HG03342 (cell line): ENCODE results near the gene KCNJ6.
"Not testable (repeated sequence)": the region's sequence is repeated elsewhere in the genome, so short reads cannot be mapped to it uniquely, and the experiment has no call there.

Experiments used
- ATAC-seq: cut with Tn5 transposase; IDR thresholded peaks from one replicate; pipeline ENCODE4 v1.9.1; 2021; ENCODE audit warnings: mild to moderate bottlenecking, moderate library complexity; ENCODE audit not compliant: unreplicated experiment

KCNJ6 gene, protein sequence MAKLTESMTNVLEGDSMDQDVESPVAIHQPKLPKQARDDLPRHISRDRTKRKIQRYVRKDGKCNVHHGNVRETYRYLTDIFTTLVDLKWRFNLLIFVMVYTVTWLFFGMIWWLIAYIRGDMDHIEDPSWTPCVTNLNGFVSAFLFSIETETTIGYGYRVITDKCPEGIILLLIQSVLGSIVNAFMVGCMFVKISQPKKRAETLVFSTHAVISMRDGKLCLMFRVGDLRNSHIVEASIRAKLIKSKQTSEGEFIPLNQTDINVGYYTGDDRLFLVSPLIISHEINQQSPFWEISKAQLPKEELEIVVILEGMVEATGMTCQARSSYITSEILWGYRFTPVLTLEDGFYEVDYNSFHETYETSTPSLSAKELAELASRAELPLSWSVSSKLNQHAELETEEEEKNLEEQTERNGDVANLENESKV

DNA sequence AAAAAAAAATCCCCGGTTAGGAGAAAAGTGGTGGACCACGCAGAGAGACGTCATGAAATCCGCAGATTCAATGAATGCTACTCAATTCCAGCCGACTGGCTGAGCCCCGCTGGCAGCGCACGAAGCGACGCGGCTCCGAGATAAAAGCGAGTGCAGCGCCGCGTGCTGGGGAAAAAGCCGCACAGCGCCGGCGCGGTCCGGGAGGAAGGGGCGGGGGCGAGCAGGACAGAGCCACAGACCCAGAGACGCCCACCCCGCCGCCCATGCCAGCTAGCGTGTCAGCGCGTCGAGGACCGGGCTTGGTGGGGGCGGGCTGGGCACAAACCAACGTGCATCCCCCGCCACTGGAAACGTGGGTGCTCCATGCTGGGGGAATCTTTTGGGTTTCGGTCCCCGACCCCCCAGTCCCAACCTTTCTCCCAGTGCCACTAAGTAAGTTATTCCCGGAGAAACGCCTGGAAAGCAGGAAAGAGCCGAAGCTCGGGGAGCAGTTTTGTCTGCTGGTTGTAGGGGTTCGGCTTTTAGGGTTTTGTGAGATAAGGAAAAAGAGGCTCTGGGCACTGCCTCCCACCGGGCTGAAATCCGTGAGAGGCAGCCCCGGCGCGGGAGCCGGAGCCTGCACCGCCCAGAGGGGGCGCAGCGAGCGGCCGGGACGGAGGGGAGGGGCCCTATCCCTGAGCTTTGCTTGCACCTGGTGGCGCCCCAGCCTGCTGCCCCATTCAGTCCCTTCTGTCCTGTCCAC is at the start of gene KCNJ6:
Gene KCNJ6, minus strand, starts transcription at position 148 of the 742 bp plus-strand sequence. CDS start 75,775 bp downstream, outside the sequence.
- no peak for ATAC-seq

DNA sequence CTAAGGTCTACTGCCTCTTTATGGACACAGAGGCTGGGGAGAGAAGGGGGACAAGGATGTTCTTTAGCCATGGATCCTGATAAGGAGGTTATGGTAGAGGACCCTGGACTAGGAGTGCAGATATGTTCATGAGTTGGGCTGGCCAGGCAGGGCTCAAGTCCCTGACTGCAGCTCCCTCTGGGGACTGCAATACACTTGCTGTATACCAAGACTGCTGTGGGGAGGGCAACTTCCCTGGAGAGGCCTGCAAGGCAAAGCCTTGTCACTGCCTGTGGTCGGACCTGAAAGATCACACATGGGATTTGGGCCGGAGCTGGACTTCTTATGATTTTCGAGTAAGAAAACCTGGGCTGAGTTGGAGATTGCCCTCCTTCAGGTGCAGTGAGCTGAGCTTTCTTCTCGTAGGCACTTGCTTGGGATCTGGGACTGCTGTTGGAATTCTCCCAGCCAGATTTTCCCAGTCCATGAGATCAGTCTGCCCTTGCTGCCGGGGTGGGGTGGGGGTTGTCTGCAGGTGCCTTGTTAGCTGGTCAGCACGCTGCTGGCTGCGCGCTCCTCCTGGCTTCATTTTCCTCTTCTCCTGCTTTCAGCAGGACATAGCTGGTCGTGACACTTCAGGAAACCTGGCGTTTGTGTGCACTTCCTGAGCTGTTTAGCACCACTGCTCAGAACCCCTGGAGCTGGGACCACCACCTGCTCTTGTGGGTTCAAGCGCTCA is 49.0 kb upstream of the KCNJ6 start:
- ATAC-seq: no peak

DNA sequence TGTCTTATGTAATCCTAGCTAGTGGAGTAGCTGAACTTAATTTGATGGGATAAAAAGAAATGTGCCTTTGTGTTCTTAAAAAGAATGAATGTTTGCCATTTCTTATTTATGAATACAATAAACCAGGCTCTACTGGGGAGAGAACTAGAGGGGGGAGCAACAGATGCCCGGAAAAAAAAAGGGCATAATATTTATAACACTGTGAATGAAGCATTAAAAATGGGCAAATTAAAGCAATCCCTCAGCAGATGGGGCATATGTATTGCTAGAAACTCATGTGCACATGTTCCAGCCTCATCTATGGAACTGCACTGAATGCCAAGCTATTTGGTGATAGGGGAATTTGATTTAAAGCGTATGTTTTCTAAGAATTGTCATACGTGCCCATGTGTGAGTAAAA is 42.3 kb upstream of the KCNJ6 start:
- ATAC-seq: no peak

DNA sequence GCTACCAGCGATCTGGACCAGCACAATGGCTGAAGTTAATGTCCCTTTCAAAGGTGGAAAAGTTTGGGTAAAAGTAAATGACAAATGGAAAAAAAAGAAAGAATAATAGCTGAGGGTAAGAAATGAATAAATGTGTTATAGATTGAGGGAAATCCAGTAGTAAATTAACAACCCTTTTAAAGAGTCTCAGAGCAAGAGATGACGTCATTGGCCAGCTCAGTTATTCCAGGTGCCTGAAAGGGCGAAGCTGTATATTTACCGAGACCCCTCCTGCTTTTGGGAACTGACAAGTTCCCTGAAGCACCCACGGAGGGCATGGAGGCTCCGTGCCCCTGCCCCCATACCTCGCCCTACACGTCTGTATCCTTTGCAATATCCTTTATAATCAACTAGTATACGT is 40.5 kb upstream of the KCNJ6 start:
- ATAC-seq: no peak

DNA sequence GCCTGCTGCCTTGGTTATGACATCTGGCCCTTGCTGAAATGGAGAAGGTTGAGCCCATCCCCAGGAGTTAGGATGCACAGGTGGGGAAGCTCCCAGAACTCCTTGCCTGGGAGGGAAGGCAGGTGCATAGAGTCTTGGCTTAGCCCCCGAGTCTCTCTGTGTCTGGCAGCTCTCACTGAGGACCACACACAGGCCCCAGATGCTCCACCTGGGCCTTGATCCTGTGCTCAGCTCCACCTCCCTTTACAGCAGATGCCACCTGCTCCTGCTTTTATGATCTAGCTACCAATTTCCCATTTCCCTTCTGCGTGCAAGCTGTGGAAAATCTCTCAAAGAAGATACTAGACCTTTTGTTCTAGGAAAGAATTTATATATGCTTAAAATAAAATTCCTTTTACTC is 28.8 kb upstream of the KCNJ6 start:
- ATAC-seq: no peak

DNA sequence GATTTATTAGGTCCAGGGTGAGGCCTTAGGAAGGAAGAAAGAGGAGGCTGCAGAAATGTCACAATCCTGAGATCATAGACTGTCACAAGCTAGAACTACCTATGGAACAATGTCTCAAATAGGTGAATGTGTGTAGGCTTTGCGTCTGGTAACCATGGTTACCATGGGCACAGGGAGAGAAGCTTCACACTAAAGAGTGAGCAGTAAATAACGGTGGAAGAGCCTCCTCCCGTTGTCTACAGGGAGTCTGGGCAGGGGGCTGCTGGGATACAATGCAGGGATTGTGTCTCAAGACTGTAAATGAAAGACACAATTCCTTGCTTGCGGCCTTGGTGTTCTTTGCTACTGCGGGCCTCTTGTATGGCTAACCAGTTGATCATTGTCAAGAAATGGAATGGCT is 28.2 kb upstream of the KCNJ6 start:
- ATAC-seq: no peak

DNA sequence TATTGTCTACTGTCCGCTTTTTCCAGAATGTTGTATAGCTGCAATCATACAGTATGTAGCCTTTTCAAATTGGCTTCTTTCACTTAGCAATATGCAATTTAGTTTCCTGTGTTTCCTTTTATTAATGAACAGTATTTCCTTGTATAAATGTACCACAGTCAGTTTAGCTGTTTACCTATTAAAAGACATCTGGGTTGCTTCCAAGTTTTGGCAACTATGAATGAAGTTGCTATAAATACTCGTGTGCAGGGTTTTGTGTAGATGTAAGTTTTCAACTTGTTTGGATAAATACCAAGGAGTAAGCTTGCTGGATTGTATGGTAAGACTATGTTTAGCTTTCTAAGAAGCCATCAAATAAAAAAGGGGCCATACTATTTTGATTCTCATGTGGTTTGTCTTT is 24.4 kb upstream of the KCNJ6 start:
- no peak for ATAC-seq

DNA sequence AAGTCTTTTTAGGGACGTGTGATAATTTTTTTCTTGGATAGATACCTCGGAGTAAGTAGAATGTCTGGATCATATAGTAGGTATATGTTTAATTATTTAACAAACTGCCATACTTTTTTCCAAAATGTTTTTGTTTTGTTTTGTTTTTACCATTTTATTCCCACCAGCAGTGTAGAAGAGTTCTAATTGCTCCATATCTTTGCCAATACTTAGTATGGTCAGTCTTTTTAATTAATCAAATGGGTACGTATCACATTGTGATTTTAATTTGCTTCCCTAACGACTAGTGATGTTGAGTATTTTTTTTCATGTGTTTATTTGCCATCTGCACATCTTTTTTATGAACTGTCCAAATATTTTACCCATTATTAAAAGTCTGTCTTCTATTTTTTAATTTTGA is 23.6 kb upstream of the KCNJ6 start:
- ATAC-seq: no peak

DNA sequence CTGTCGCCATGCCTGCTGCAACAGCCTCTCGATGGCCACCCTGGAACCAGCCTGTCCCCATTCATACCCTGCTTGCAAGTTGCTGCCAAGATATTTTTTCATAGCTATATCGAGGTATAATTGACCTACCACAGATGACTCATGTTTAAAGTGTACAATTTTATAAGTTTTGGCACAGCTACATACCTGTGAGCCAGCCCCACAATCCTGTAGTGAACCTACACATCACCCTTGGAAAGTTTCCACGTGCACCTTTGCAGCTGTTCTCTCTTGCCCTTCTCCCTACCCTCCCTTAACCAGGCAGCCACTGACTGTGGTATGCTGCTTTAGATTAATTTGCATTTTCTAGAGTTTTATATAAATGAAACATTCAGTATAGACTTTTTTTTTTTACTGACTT is 23.0 kb upstream of the KCNJ6 start:
- no peak for ATAC-seq

DNA sequence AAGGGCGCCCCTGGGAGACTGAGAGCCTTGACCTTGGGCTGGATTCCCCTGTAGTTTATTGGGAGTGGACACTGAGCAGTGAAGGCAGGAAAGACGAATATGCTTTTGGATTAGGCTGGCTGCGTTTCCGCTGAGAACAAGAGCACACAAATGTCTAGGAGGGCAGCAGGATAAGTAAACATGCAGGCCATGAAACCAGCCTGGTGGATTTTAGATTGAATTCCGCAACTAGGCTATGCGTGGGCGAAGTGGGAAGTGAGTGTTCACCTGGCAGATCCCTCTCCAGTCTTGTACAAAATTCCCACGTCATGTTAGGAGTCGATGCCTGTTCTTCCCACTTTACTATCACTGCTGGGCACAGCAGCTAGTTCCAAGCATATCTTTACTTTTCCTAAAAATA is 21.4 kb upstream of the KCNJ6 start:
- no peak for ATAC-seq

DNA sequence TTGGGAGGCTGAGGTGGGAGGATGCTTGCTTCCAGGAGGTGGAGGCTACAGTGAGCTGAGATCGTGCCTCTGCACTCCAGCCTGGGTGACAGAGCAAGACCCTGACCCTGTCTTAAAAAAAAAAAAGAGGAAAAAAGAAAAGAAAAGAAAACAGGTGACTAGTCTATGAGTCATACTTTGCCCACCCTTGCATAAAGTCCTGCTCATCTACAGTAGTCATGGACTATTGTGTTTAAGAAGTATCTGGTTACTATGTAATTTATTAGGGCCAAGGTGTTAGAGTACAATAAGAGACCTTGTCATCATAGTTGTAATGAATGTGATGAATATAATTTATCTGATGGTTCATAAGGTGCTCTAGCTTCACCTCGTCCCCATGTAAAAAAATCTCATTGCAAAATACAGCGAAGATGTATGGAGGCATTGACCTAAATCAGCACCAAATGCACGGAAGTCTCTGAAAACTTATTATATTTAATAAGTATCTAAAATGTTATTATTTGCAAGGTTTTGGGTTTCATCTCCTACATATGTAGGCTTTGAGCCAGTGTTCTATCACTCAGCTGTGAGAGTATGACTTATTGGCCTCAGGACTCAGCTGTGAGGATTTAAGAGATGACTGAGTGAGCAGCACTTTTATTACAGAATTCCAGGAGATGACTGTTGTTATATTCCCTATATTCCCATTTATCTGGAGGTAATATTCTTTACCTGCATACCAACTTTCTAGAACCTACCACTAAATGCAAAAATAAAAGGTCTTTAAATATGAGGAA is 19.9 kb upstream of the KCNJ6 start:
- no peak for ATAC-seq

DNA sequence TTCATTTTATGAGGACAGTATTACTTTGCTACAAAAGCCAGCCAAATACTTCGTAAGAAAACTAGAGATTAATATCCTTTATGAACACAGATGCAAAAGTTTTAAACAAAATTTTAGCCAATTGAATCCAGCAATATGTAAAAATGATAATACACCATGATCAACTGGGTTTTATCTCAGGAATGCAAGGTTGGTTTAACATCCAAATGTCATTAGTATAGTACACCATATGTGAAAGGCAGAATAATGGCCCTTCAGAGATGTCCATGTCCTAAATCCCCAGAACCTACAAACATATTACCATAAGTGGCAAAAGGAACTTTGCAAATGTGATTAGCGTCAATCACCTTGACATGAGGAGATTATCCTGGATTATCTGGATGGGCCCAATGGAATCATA is 16.7 kb upstream of the KCNJ6 start:
- ATAC-seq: no peak

DNA sequence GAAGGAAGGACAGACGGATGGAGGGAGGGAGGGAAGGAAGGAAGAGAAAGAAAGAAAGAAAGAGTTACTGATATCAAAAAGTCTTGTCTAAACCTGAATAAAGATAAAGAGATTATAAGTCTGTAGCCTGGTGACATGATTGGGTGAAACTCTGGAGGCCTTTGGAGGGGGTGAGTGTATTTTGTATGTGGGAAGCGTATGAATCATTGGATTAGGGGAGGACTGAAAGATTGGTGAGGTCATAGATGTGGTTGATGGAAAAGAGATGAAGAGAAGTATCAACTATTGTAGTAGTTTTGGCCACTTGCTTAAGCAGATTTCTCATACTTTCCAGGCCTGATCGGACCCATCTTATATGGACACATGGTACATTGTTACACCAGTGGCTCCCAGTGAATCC is 11.5 kb upstream of the KCNJ6 start:
- no peak for ATAC-seq

DNA sequence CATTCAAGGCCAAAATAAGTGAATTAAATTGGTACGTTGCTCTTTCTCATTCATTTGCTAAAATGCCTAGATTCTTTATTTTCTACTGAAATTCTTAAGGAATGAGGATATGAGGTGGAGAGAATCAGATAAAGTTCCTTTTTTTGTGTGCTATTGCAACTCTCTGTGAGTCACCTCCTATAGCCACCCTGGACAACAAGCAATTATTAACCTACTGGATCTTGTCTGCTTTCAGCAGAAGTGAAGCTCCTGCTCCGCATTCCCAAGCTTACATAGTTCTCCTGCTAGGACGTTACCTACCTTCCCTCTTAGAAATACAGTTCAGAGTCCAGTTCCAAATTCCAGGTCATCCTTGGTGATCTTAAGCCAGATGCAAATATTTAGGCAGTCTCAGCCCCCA is 4.8 kb upstream of the KCNJ6 start:
- ATAC-seq: no peak

DNA sequence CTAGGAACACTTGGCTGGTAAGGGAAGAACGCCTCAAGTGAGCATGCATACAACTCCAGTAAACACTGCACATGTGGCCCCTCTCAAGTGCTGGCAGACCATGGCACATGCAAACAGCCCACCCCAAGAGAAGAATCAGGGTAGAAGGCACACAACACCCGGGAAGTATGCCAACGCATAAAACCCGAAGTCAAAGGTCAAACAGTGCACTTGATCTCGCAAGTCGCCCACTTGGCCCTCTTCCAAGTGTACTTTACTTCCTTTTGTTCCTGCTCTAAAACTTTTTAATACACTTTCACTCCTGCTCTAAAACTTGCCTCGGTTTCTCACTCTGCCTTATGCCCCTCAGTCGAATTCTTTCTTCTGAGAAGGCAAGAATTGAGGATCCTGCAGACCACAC is 4.0 kb upstream of the KCNJ6 start:
- not testable (repeated sequence) for ATAC-seq

DNA sequence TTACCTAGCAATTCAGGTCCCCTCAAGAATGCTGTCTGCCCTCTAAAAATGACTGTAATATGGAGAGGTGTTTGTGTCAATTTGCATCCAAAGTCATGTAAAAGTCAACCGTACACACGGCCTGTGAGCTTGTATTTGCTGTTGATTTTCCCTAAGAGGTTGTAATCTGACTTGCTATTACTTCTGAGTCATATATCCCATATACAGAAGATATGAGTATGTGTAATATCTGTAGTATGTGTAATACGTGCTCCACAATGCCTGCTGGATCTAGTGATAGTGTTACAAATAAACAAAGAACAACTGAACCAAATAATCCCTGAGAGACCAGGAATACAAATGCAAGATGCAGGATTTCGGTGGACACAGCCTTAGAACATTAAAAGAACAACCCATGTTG is 1.4 kb upstream of the KCNJ6 start:
- no peak for ATAC-seq

DNA sequence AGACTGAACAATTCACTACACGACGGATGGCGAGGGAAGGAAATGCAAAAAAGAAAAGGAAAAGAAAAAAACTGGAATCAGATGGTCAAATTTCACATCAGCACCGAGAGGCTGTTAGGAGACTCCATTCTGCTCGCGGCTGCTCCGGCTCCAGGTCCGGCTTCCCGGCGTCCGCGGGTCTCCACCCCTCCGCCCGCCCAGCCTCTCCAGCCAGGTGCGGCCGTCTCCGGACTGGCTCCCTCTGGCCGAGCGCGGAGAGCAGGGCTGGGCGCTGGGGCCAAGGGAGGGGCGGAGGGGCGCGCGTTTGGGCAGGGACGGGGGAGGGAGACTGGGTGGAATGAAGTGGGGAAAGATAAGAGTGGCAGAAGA is 332 bp downstream of the KCNJ6 start:
- ATAC-seq: no peak

DNA sequence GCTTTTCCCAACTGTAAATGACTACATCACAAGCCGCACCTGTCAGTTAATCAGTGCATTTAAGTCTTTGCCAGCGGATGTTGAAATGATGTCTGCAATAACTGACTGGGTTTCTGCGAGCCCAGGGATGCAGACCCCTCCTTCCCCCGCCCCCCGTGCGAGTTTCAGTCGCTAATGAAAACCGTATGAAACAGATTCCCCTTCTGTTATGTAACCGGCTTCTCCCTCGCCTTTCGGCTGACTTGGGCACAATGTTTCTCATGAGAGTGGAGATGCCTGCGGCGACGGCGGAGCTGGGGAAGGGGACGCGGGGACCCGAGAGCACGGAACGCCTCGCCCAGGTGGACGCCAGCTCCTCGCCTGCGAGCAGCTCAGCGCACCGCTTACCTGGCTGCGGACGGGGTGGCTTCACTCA is 753 bp downstream of the KCNJ6 start:
- ATAC-seq: no peak

DNA sequence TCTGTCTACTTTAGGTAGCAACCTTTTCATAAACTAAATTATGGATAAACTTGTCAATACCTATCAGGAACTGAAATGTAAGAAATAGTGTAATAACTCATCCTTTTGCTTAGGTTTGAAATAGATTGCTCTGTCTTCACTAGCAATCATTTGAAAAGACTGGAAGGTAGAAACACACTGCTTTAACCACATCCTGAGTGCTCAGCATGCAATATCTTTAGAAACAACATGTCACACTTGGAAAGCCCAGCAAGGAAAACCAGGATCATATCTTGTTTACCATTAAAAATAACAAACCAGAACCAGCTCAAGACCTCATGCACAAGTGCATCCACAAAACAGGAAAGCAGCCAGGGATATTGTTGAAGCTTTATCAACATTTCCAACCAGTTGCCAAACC is 3.6 kb downstream of the KCNJ6 start:
- no peak for ATAC-seq

DNA sequence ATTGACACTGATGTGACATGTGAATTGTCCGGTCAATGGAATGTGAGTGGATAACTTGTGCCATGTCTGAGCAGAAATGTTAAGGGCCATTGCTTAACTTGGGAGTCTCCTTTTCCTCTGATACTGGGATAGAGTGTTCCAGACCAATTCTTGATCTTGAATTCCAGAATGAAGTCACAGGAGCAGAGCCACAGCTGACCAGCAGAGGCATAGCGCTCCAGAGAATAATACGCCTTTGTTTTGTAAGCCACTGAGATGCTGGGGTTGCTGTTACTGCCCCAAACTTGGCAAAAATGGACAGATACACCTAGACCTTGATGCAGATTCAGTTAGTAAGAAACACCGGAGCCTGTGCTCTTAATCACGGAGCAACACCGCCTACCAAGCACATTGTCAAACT is 6.3 kb downstream of the KCNJ6 start:
- no peak for ATAC-seq

DNA sequence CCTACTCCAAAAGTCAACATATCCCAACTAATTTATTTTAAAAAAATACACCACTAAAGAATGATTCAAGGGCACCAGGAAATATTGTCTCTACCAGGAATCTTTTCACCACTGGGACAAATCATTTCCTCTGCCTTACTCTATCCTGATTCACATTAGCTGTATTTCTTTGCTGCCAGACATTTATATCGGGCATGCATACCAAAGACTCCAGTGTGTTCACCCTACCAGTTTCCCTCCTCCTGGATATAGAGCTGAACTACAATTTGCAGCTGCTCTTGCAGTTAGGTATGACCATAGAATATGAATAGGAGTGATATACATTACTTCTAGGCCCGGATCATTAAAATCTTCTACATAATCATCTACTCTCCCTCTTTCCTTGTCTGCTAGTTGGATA is 7.6 kb downstream of the KCNJ6 start:
- no peak for ATAC-seq
